ENCODE measurements around the gene CDCA7.
"Not testable (repeated sequence)": the region's sequence is repeated elsewhere in the genome, so short reads cannot be mapped to it uniquely, and the experiment has no call there.

CDCA7 gene

GRCh38 chr2:173404841-173405750 is 50.4 kb downstream of the CDCA7 start:
- DNase-seq (ENCODE audit: low read depth): no peak

GRCh38 chr2:173407176-173407575 is 52.5 kb downstream of the CDCA7 start:
- no peak for DNase-seq (ENCODE audit: low read depth)

GRCh38 chr2:173407646-173408045 is 53.0 kb downstream of the CDCA7 start:
- DNase-seq (ENCODE audit: low read depth): no peak

GRCh38 chr2:173410579-173410978 is 55.9 kb downstream of the CDCA7 start:
- no peak for DNase-seq (ENCODE audit: low read depth)

GRCh38 chr2:173412628-173413027 is 58.0 kb downstream of the CDCA7 start:
- no peak for DNase-seq (ENCODE audit: low read depth)

GRCh38 chr2:173414823-173415322 is 60.2 kb downstream of the CDCA7 start:
- DNase-seq (ENCODE audit: low read depth): no peak

- no peak for DNase-seq (ENCODE audit: low read depth)
These were observed 61.0 kb downstream of the CDCA7 start for GRCh38 chr2:173415431-173416381.

GRCh38 chr2:173416415-173417152 is 61.9 kb downstream of the CDCA7 start:
- not testable (repeated sequence) for DNase-seq (ENCODE audit: low read depth)

GRCh38 chr2:173417341-173417740 is 62.7 kb downstream of the CDCA7 start:
- DNase-seq (ENCODE audit: low read depth): no peak

- DNase-seq (ENCODE audit: low read depth): no peak
These were observed 63.1 kb downstream of the CDCA7 start for GRCh38 chr2:173417802-173418201.

Measured in GM04504 (cell line).